GM12878 (cell line): ENCODE data around the gene LRIG3. TPM values are rescaled to one million over a fixed set of nuclear protein-coding genes. Genes with fewer than 3 reads are reported as not detected.

Source experiments
- ATAC-seq: fragments of 200-7000 bp; cut with Tn5 transposase; 3 replicates; pipeline ENCODE4 v1.9.1; 2020; ENCODE audit warnings: mild to moderate bottlenecking, moderate library complexity
- BruUV-seq: library from RNA; stranded (reverse); fragments of 400-500 nt; replicated peaks from 2 replicates; lab custom pipeline; 2021; lab: Mats Ljungman, UMichigan
- CTCF ChIA-PET: fragments of 300-600 bp; sonication (Branson Sonifier 250); formaldehyde crosslinking; extraction: SDS; loops from one replicate; lab custom pipeline; 2021; ENCODE audit warnings: inconsistent platforms; lab: Yijun Ruan, JAX
- POLR2A ChIA-PET: fragments of 350-600 bp; formaldehyde crosslinking; extraction: SDS; loops from one replicate; lab custom pipeline; 2021; ENCODE audit warnings: inconsistent platforms; lab: Charles Lee
- RAD21 ChIA-PET: fragments of 300-600 bp; sonication (Branson Sonifier 250); formaldehyde crosslinking; loops from one replicate; lab custom pipeline; 2023; ENCODE audit warnings: antibody characterized with exemption; ENCODE audit not compliant: unreplicated experiment; lab: Charles Lee
- SMC1A ChIA-PET: fragments of 300-600 bp; sonication (Branson Sonifier 250); formaldehyde crosslinking; loops from one replicate; lab custom pipeline; 2023; ENCODE audit not compliant: unreplicated experiment, uncharacterized antibody; lab: Charles Lee
- DNase-seq: peaks from one replicate; pipeline ENCODE4 v3.0.0-alpha.2; 2011; ENCODE audit warnings: low read depth, low spot score
- FAIRE-seq: peaks from 3 replicates; lab custom pipeline; 2011; peaks lifted over from hg19 to GRCh38; lab: Jason Lieb, UNC
- H2AFZ ChIP-seq: 2 replicates; pipeline ENCODE4 v1.6.0; 2011; ENCODE audit warnings: low read depth, low read length, control low read depth; ENCODE audit not compliant: control insufficient read depth
- H3K27ac ChIP-seq: 2 replicates; pipeline ENCODE4 v1.5.1; 2011; ENCODE audit warnings: control low read depth; ENCODE audit not compliant: control insufficient read depth, insufficient read depth
- H3K27me3 ChIP-seq, 2 experiments: replicated peaks in 1 of 2; 2 replicates each; pipeline versions ENCODE4 v1.6.0 to v1.6.1; 2011; ENCODE audit warnings: low read length in 1 of 2; ENCODE audit not compliant: control insufficient read depth in 2 of 2, insufficient read depth in 2 of 2
- H3K36me3 ChIP-seq, 2 experiments: 2 replicates each; pipeline ENCODE4 v1.5.1; 2011; ENCODE audit warnings: low read length in 1 of 2; ENCODE audit not compliant: control insufficient read depth in 2 of 2, insufficient read depth in 2 of 2
- H3K4me1 ChIP-seq: 2 replicates; pipeline ENCODE4 v1.6.1; 2011; ENCODE audit warnings: mild to moderate bottlenecking, low read length, moderate library complexity, mixed read lengths; ENCODE audit not compliant: control insufficient read depth, insufficient read depth
- H3K4me2 ChIP-seq: 2 replicates; pipeline ENCODE4 v1.6.0; 2011; ENCODE audit warnings: control low read depth; ENCODE audit not compliant: control insufficient read depth, insufficient read depth
- H3K4me3 ChIP-seq: fragments of 200-600 bp; sonication (generic); 2 replicates; pipeline ENCODE4 v1.5.1; 2016
- H3K79me2 ChIP-seq: 2 replicates; pipeline ENCODE4 v1.6.0; 2011; ENCODE audit warnings: low read length; ENCODE audit not compliant: control insufficient read depth, insufficient read depth
- H3K9ac ChIP-seq: 2 replicates; pipeline ENCODE4 v1.8.0; 2011; ENCODE audit warnings: low read length, control low read depth, mixed read lengths; ENCODE audit not compliant: control insufficient read depth, insufficient read depth
- H3K9me3 ChIP-seq: replicated peaks from 3 replicates; pipeline ENCODE4 v1.5.1; 2011; ENCODE audit warnings: mild to moderate bottlenecking, low read length; ENCODE audit not compliant: control insufficient read depth, insufficient read depth
- H4K20me1 ChIP-seq: 2 replicates; pipeline ENCODE4 v1.6.0; 2011; ENCODE audit not compliant: control insufficient read depth, insufficient read depth
- ASH2L ChIP-seq: fragments of 300-600, 200-600 bp; sonication (generic); IDR thresholded peaks from 2 replicates; pipeline ENCODE4 v1.6.1; 2017; ENCODE audit warnings: low read depth, mild to moderate bottlenecking, borderline replicate concordance
- ATF2 ChIP-seq: IDR thresholded peaks from 2 replicates; pipeline ENCODE4 v1.6.1; 2012; ENCODE audit warnings: low read length, inconsistent platforms
- ATF3 ChIP-seq: IDR thresholded peaks from 2 replicates; pipeline ENCODE4 v1.6.1; 2011; ENCODE audit warnings: low read depth, mild to moderate bottlenecking, low read length, moderate library complexity, borderline replicate concordance; ENCODE audit errors: extremely low read depth
- BRCA1 ChIP-seq: IDR thresholded peaks from 2 replicates; pipeline ENCODE4 v1.6.1; 2011; ENCODE audit warnings: low read depth, low read length, improper control_type of control experiment
- CHD1 ChIP-seq: IDR thresholded peaks from 2 replicates; pipeline ENCODE4 v1.6.1; 2012; ENCODE audit warnings: low read depth, low read length, improper control_type of control experiment
- FOXM1 ChIP-seq: IDR thresholded peaks from 2 replicates; pipeline ENCODE4 v1.6.1; 2012; ENCODE audit warnings: low read depth, mild to moderate bottlenecking, inconsistent platforms, low read length, moderate library complexity
- KLF5 ChIP-seq: fragments of 450-650 bp; IDR thresholded peaks from 2 replicates; pipeline ENCODE4 v1.6.1; 2014; ENCODE audit warnings: mild to moderate bottlenecking; ENCODE audit not compliant: partially characterized antibody
- NFYA ChIP-seq: IDR thresholded peaks from 2 replicates; pipeline ENCODE4 v1.6.1; 2011; ENCODE audit warnings: low read depth, mild to moderate bottlenecking, low read length, improper control_type of control experiment, borderline replicate concordance
- NR2C2 ChIP-seq: IDR thresholded peaks from 2 replicates; pipeline ENCODE4 v1.6.1; 2011; ENCODE audit warnings: borderline replicate concordance, low read depth; ENCODE audit not compliant: control insufficient read depth, insufficient read length
- POLR2AphosphoS2 ChIP-seq: IDR thresholded peaks from 2 replicates; pipeline ENCODE4 v1.6.1; 2011; ENCODE audit warnings: low read depth, mild to moderate bottlenecking, low read length, improper control_type of control experiment, moderate library complexity
- RELA ChIP-seq: fragments of 450-650 bp; IDR thresholded peaks from 2 replicates; pipeline ENCODE4 v1.8.0; 2014; ENCODE audit warnings: borderline replicate concordance; ENCODE audit not compliant: partially characterized antibody
- SMAD5 ChIP-seq: IDR thresholded peaks from 2 replicates; pipeline ENCODE4 v1.6.1; 2016; ENCODE audit warnings: antibody characterized with exemption, low read depth
- SMARCA5 ChIP-seq: fragments of 450-650 bp; IDR thresholded peaks from 2 replicates; pipeline ENCODE4 v1.6.1; 2017; ENCODE audit warnings: mild to moderate bottlenecking
- SPI1 ChIP-seq: IDR thresholded peaks from 2 replicates; pipeline ENCODE4 v1.6.1; 2011; ENCODE audit warnings: low read depth, mild to moderate bottlenecking, low read length, moderate library complexity, borderline replicate concordance; ENCODE audit not compliant: insufficient read depth
- SREBF1 ChIP-seq: IDR thresholded peaks from 2 replicates; pipeline ENCODE4 v1.6.1; 2012; ENCODE audit warnings: mild to moderate bottlenecking, low read length
- TCF3 ChIP-seq: IDR thresholded peaks from 2 replicates; pipeline ENCODE4 v1.6.1; 2012; ENCODE audit warnings: low read depth, mild to moderate bottlenecking, low read length, borderline replicate concordance; ENCODE audit not compliant: insufficient read depth
- ZNF687 ChIP-seq: fragments of 450-650 bp; IDR thresholded peaks from 2 replicates; pipeline ENCODE4 v1.6.1; 2017; ENCODE audit warnings: mild to moderate bottlenecking, moderate library complexity
- ZSCAN29 ChIP-seq: fragments of 450-650 bp; IDR thresholded peaks from 2 replicates; pipeline ENCODE4 v1.6.1; 2017; ENCODE audit warnings: mild to moderate bottlenecking, moderate library complexity
- WGBS: methylation state at CpG from one replicate; pipeline ENCODE4 v1.1.6; 2016; ENCODE audit warnings: low lambda C conversion rate; ENCODE audit not compliant: insufficient replicate concordance, insufficient coverage; ENCODE audit errors: missing lambda C conversion rate; 5-methylcytosine and 5-hydroxymethylcytosine counted together
- in situ Hi-C: fragments of 300-500 bp; cut with MboI; formaldehyde crosslinking; loops from 9 replicates; pipeline ENCODE4 v1.14.3; 2018; ENCODE audit warnings: mixed read lengths
- intact Hi-C: fragments of 100-400 bp; cut with micrococcal nuclease; formaldehyde crosslinking; loops from one replicate; pipeline ENCODE4 v1.14.2; 2022; ENCODE audit not compliant: unreplicated experiment
- polyA plus RNA-seq, 11 experiments: library from polyadenylated mRNA; depleted of rRNA in 4 of 11; unstranded in 6 of 11; stranded (reverse) in 5 of 11; fragments of >200 nt; fragmentation: Nextera tagmentation in 4 of 11; fragmentation: Illumina TruSeq in 1 of 11; extraction: Ambion mirVana in 4 of 11; extraction: Trizol in 1 of 11; gene quantifications; 1 replicate in 1 of 11; 2 replicates in 10 of 11; pipeline versions ENCODE4 v1.2.1 to v1.2.3, GENCODE V29; 2011 to 2016; ENCODE audit warnings: inconsistent platforms in 2 of 11, missing spikeins in 2 of 11, low read depth in 1 of 11
- total RNA-seq, 4 experiments: library from RNA; depleted of rRNA in 3 of 4; stranded (reverse); fragments of >200 nt in 3 of 4; fragmentation: Illumina TruSeq in 1 of 4; extraction: Trizol in 1 of 4; gene quantifications; 2 replicates each; pipeline versions ENCODE4 v1.2.1 to v1.2.3, GENCODE V29; 2013 to 2021

LRIG3 gene
- total and polyA plus RNA-seq, 10 of the 15 experiments (the other 5 are each of a cell fraction or from before 2014, with no cell fraction given): 0.95 to 8.5 (median 5.0) TPM

GRCh38 chr12:58850826-58851225 lies 69.5 kb downstream of the LRIG3 start (continued):
- no peak for TF ChIP-seq ZNF687
- TF ChIP-seq SREBF1: no peak
- TF ChIP-seq TCF3: no peak
- TF ChIP-seq ASH2L: no peak
- no peak for TF ChIP-seq SPI1
- no peak for TF ChIP-seq ATF3
- TF ChIP-seq ZSCAN29: no peak

- no peak overlapping the region for H3K27ac ChIP-seq
- FAIRE-seq: no peak
- no peak overlapping the region for H3K4me3 ChIP-seq
- ChIA-PET CTCF (no interaction called here), SMC1A (interaction anchor here (0.6 to 1.1 kb wide), 4 partner anchors 10 to 437 kb away, joined by 3 to 4 read pairs (median 3); no protein-coding TSS in a partner anchor), POLR2A (no interaction called here), RAD21 (no interaction called here)
- no peaks in the 10 kb centered on the region for H4K20me1 ChIP-seq
- H3K4me2 ChIP-seq: no peak overlapping the region
- H3K79me2 ChIP-seq: no peaks in the 10 kb centered on the region
- no peaks in the 10 kb centered on the region for H3K9me3 ChIP-seq
- no peak for DNase-seq
- H3K36me3 ChIP-seq: no peaks in the 10 kb centered on the region
- no peak overlapping the region for H3K9ac ChIP-seq
- BruUV-seq: no TSS peak
- intact Hi-C loops: no loop called here
- no peak overlapping the region for H2AFZ ChIP-seq
- no peaks in the 10 kb centered on the region for H3K4me1 ChIP-seq
- no peaks in the 10 kb centered on the region for H3K27me3 ChIP-seq
- in situ Hi-C loops: no loop called here
- WGBS: 7% methylated on average over 5 of the region's 5 CpGs
- ATAC-seq: no peak
- TF ChIP-seq SREBF1 (no peak), CHD1 (no peak), SPI1 (no peak), RELA (no peak), NFYA (no peak), KLF5 (no peak), BRCA1 (no peak), FOXM1 (no peak), SMARCA5 (no peak), POLR2AphosphoS2 (no peak), NR2C2 (no peak), ATF2 (no peak), SMAD5 (no peak)
These were observed 72.3 kb downstream of the LRIG3 start for GRCh38 chr12:58847901-58848600.
